ENCODE data around the gene PSKH1. TPM values are rescaled to one million over a fixed set of nuclear protein-coding genes. Genes with fewer than 3 reads are reported as not detected.
"Not testable (repeated sequence)": the region's sequence is repeated elsewhere in the genome, so short reads cannot be mapped to it uniquely, and the experiment has no call there.

The PSKH1 gene
- total RNA-seq, 5 donors from 2014 or later (not counting 1 experiment from before 2014, with no cell fraction given) = 14.8 to 31.4 (median 28.1) TPM

DNA sequence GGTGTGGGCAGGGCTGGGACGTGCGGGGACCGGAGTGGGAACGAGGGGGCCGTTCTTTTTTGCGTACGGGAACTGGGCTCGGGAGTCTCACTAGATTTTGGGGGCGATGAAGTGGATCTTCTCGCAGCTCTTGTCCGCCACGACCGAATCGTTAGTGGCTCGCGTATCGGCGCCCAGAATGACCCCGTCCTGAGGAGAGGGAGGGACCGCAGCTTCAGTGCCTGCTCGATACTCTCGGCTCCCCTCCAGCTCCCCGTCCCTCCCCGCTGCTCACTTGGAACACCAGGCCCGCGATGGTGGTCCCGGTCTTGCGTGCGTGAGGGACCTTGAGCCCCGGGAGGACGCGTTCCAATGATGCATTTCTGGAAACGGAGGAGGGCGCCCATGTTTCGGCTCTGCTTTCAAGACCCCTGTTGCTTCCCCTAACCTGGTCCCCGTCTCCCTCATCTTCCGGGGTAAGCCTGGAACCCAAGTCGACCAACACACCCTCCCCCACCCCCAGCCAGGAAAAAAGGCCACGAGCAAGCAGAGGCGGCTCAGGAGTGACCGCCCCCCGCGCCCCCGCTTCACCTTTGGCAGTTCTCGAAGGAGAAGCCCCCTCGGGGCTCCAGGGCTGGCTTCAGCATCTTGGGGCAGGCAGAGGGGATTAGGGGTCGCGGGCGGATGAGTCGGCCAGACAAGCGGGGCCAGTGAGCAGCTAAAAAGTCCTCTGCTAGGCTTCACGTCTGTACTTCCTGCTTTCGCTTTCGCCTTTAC lies 43.2 kb downstream of the PSKH1 start, which contains the start of gene PSMB10:
TSS of gene PSMB10 (minus strand) at position 727 of the 756 bp plus-strand sequence. CDS start at position 626, 101 bp downstream.
- no peaks in the 10 kb centered on the region for H3K27me3 Mint-ChIP-seq
- H3K27ac ChIP-seq (ENCODE audit: low read length) = peak within 1 kb of the TSS; percentile 82
- no peaks in the 10 kb centered on the region for H3K27me3 ChIP-seq (replicated peaks in 1 of 2; ENCODE audit: control insufficient read depth in 2 of 2, extremely low read depth in 1 of 2, insufficient read depth in 2 of 2, low read length in 1 of 2)
- peaks cover 25% of the 10 kb centered on the region for H3K36me3 Mint-ChIP-seq
- H3K4me3 ChIP-seq (ENCODE audit: control insufficient read depth in 1 of 2, extremely low read depth in 1 of 2, low read length in 1 of 2) = peak within 1 kb of the TSS; percentile 95 to 97
- CTCF ChIA-PET = interaction anchor here (0.5 to 1.5 kb wide), 5 partner anchors 130 to 455 kb away, joined by 3 to 5 read pairs (median 4); partner anchors contain the start of genes ACD (in 1 of the 2), ATP6V0D1 (in 1 of the 2), RANBP10 (in 1 of the 2) and TSNAXIP1 (in 1 of the 2)
- no peaks in the 10 kb centered on the region for H3K9me3 Mint-ChIP-seq
- peak within 1 kb of the TSS; percentile 99 for H3K27ac Mint-ChIP-seq
- WGBS (ENCODE audit: insufficient coverage) = under 1% methylated on average over 49 of the region's 54 CpGs
- peak within 1 kb of the TSS; percentile 98 to 99 (median 99) for H3K4me3 Mint-ChIP-seq
- ATAC-seq (replicated peaks in 1 of 4) (peak; percentile 4 to 11 (median 6)), DNase-seq (peak in 23 of 35 experiments; percentile 13 to 68 (median 34))
- H3K4me1 Mint-ChIP-seq = peaks cover 40 to 52% (median 47%) of the 10 kb centered on the region in 3 donors
- peaks cover 8 to 35% of the 10 kb centered on the region in 2 donors for H3K36me3 ChIP-seq (ENCODE audit: control insufficient read depth in 2 of 2, extremely low read depth in 1 of 2, insufficient read depth in 1 of 2, low read length in 1 of 2)
- H3K4me1 ChIP-seq (ENCODE audit: control insufficient read depth in 1 of 2, extremely low read depth in 1 of 2, insufficient read depth in 2 of 2, low read length in 2 of 2) = peaks cover 6 to 53% of the 10 kb centered on the region in 2 experiments
- H3K9me3 ChIP-seq = no peaks in the 10 kb centered on the region
- POLR2A ChIA-PET = interaction anchor here (0.6 to 0.7 kb wide), 4 partner anchors 43 to 1792 kb away, joined by 3 to 8 read pairs (median 3); partner anchors contain the start of gene PSKH1 (in 1 of the 2)

DNA sequence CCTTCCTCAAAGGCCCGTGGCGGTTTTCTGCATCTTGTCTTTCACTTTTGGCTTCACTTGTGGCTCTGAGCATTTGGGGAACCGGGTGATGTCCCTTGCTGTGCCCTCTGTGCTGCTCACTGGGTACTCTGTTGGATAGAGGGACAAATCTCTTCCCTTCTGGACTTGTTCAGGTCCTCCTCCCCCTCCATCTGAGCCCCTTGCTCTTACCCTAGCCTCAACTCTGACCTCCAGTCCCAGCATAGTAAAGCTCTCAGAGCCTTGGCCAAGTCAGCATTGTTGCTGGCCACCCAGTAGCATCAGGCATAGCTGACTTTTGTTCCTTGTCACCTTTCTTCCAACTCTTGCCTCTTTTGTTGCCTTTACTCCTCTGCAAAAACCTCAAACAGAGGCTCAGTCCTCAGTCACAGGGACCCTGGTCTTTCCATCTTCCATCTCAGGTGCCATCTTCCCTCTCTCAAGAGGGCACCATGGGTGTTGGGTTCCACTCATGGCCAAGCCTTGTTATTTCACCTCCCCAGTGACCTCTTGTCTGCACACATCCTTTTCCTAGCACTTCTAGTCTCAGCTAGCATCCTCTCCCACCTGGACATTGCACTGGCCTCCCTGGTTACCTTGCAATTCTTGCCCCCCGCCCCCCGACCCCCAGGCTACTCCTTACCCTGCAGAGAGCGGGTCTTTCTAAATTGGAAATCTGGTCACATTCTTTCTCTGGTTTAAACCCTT lies 44.0 kb downstream of the PSKH1 start:
- ATAC-seq (replicated peaks in 1 of 4) (peak; percentile 54 to 61 (median 59)), DNase-seq (peak in 33 of 35 experiments; percentile 62 to 90 (median 73))
- peak overlapping the region; percentile 98 to 99 (median 99) for H3K4me3 Mint-ChIP-seq
- Histone ChIP-seq H3K27me3 (replicated peaks in 1 of 2; ENCODE audit: control insufficient read depth in 2 of 2, extremely low read depth in 1 of 2, insufficient read depth in 2 of 2, low read length in 1 of 2) (no peaks in the 10 kb centered on the region), H3K27ac (ENCODE audit: low read length) (peak overlapping the region; percentile 82), H3K4me1 (ENCODE audit: control insufficient read depth in 1 of 2, extremely low read depth in 1 of 2, insufficient read depth in 2 of 2, low read length in 2 of 2) (peaks cover 6 to 60% of the 10 kb centered on the region in 2 experiments), H3K4me3 (ENCODE audit: control insufficient read depth in 1 of 2, extremely low read depth in 1 of 2, low read length in 1 of 2) (peak overlapping the region; percentile 95 to 97), H3K36me3 (ENCODE audit: control insufficient read depth in 2 of 2, extremely low read depth in 1 of 2, insufficient read depth in 1 of 2, low read length in 1 of 2) (peaks cover 4 to 29% of the 10 kb centered on the region in 2 donors), H3K9me3 (no peaks in the 10 kb centered on the region)
- peak overlapping the region; percentile 99 for H3K27ac Mint-ChIP-seq
- H3K9me3 Mint-ChIP-seq = no peaks in the 10 kb centered on the region
- no peaks in the 10 kb centered on the region for H3K27me3 Mint-ChIP-seq
- CTCF ChIA-PET = no interaction called here
- WGBS (ENCODE audit: insufficient coverage) = 80% methylated on average over 3 of the region's 6 CpGs
- peaks cover 47 to 59% (median 55%) of the 10 kb centered on the region in 3 donors for H3K4me1 Mint-ChIP-seq
- H3K36me3 Mint-ChIP-seq = peaks cover 25% of the 10 kb centered on the region
- POLR2A ChIA-PET = interaction anchor here (0.6 to 0.7 kb wide), 3 partner anchors 29 to 457 kb away, joined by 3 read pairs; no protein-coding TSS in a partner anchor

DNA sequence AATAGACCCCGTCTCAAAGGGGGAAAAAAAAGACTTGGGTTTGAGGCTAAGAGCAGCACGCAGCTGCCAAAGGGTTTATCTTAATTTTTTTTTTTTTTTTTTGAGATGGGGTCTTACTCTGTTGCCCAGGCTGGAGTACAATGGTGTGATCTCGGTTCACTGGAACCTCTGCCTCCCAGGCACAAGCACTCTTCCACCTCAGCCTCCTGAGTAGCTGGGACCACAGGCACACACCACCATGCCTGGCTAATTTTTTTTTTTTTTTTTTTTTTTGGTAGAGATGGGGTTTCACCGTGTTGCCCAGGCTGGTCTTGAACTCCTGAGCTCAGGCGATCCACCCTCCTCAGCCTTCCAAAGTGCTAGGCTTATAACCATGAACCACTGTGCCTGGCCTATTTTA lies 44.7 kb downstream of the PSKH1 start:
- H3K9me3 ChIP-seq; H3K9me3 Mint-ChIP-seq; H3K27me3 ChIP-seq (replicated peaks in 1 of 2; ENCODE audit: control insufficient read depth in 2 of 2, extremely low read depth in 1 of 2, insufficient read depth in 2 of 2, low read length in 1 of 2); DNase-seq; H3K27me3 Mint-ChIP-seq; H3K4me3 ChIP-seq (ENCODE audit: control insufficient read depth in 1 of 2, extremely low read depth in 1 of 2, low read length in 1 of 2); ATAC-seq (replicated peaks in 1 of 4): not testable (repeated sequence)
- Mint-ChIP-seq H3K4me3 (peak overlapping the region in 2 of 3 donors; percentile 98 to 99), H3K36me3 (peaks cover 20% of the 10 kb centered on the region), H3K27ac (peak overlapping the region in 1 of 2 donors; percentile 99), H3K4me1 (peaks cover 49 to 61% (median 57%) of the 10 kb centered on the region in 3 donors)
- ChIA-PET CTCF (interaction anchor here (0.7 to 1.0 kb wide), 4 partner anchors 9 to 28 kb away, joined by 4 to 6 read pairs (median 4); no protein-coding TSS in a partner anchor), POLR2A (interaction anchor here (0.6 to 0.7 kb wide), 5 partner anchors 28 to 1403 kb away, joined by 3 to 11 read pairs (median 4); partner anchors contain the start of gene PSKH1 (in 1 of the 2))
- peak overlapping the region; percentile 82 for H3K27ac ChIP-seq (ENCODE audit: low read length)
- peaks cover 6 to 67% of the 10 kb centered on the region in 2 experiments for H3K4me1 ChIP-seq (ENCODE audit: control insufficient read depth in 1 of 2, extremely low read depth in 1 of 2, insufficient read depth in 2 of 2, low read length in 2 of 2)
- no CpG with 5 or more reads among the region's 5 CpGs for WGBS (ENCODE audit: insufficient coverage)
- peaks cover 4 to 22% of the 10 kb centered on the region in 2 donors for H3K36me3 ChIP-seq (ENCODE audit: control insufficient read depth in 2 of 2, extremely low read depth in 1 of 2, insufficient read depth in 1 of 2, low read length in 1 of 2)

DNA sequence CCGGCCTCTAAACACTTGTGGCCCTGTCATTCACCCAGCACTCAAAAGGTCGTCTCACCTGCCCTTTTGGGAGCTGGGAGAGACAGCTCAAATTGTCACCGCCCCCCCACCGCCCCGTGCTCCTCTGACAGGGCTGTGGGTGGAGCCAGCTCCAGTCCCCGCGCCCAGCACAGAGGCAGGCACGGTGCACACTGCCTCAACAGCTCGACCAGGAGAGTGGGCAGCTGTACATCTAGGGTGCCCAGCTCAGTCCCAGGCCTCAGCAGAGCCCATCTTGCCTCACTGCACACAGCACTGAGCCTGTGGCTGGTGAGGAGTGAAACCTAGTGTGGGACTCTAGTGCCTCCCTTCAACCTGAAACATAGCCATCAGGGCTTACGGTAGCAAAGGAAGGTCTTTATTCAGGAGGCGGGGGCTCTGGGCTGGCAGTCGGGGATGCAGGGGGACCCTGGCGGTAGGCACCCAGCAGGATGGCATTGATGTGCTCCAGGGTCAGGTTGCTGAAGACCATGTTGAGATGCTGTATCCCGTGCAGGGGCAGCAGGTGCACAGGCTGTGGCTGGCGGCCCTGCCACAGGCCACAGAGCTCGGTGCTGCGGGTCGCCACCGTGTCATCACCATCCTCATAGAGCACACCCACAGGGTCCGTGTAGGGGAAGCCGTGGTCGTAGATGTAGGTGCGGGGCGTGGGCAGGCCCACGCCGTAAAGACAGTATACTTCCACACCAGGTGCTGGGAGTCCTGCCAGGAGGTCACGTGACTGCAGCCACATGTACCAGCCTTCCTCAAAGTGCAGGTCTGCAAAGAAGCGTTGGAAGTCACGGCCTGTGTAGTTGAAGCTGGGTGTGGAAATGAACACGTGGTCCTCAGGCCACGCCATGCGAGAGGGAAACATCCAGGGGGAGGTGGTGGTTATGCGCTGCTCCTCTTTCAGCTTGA lies 46.7 kb downstream of the PSKH1 start:
- Histone ChIP-seq H3K4me3 (ENCODE audit: control insufficient read depth in 1 of 2, extremely low read depth in 1 of 2, low read length in 1 of 2) (no peak overlapping the region), H3K9me3 (no peaks in the 10 kb centered on the region), H3K27me3 (replicated peaks in 1 of 2; ENCODE audit: control insufficient read depth in 2 of 2, extremely low read depth in 1 of 2, insufficient read depth in 2 of 2, low read length in 1 of 2) (no peaks in the 10 kb centered on the region), H3K36me3 (ENCODE audit: control insufficient read depth in 2 of 2, extremely low read depth in 1 of 2, insufficient read depth in 1 of 2, low read length in 1 of 2) (peaks cover 0 to 7% of the 10 kb centered on the region in 2 donors), H3K4me1 (ENCODE audit: control insufficient read depth in 1 of 2, extremely low read depth in 1 of 2, insufficient read depth in 2 of 2, low read length in 2 of 2) (peaks cover 6 to 62% of the 10 kb centered on the region in 2 experiments), H3K27ac (ENCODE audit: low read length) (peak overlapping the region; percentile 45)
- DNase-seq = peak in 23 of 35 experiments; percentile 16 to 59 (median 26)
- H3K9me3 Mint-ChIP-seq = no peaks in the 10 kb centered on the region
- 50% methylated on average over 17 of the region's 33 CpGs for WGBS (ENCODE audit: insufficient coverage)
- peak overlapping the region; percentile 86 to 91 for H3K27ac Mint-ChIP-seq
- H3K4me3 Mint-ChIP-seq = peak overlapping the region; percentile 29 to 72 (median 50)
- ChIA-PET POLR2A (interaction anchor here (0.6 to 0.7 kb wide), 2 partner anchors 67 to 1824 kb away, joined by 3 to 6 read pairs; no protein-coding TSS in a partner anchor), CTCF (interaction anchor here (0.5 to 0.6 kb wide), 4 partner anchors 51 to 418 kb away, joined by 3 to 7 read pairs (median 4); no protein-coding TSS in a partner anchor)
- peaks cover 38 to 49% (median 49%) of the 10 kb centered on the region in 3 donors for H3K4me1 Mint-ChIP-seq
- no peak for ATAC-seq (replicated peaks in 1 of 4)
- no peaks in the 10 kb centered on the region for H3K27me3 Mint-ChIP-seq
- peaks cover 11% of the 10 kb centered on the region for H3K36me3 Mint-ChIP-seq

DNA sequence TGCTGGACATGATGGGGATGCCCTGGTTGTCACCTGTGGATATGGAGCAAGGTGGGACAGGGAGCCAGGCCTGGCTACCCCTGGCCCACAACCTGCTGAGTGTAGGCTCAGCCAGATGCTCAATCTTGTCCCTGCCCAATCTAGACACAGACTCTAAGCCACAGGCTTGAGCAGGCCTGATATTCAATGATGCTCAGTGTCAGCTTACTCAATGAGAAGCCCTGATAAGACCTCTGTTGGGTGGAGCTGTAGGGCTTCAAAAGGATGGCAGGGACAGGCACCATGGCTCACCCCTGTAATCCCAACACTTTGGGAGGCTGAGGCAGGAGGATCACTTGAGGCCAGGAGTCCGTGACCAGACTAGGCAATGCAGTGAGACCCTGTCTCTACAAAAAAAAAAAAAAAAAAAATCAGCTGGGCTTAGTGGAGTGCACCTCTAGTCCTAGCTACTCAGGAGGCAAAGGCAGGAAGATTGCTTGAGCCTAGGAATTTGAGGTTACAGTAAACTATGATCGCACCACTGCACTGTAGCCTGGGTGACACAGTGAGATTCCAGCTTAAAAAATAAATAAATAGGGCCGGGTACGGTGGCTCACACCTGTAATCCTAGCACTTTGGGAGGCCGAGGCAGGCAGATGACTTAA lies 47.5 kb downstream of the PSKH1 start:
- CTCF ChIA-PET = interaction anchor here (0.5 to 0.6 kb wide), 6 partner anchors 17 to 1398 kb away, joined by 3 to 9 read pairs (median 4); no protein-coding TSS in a partner anchor
- POLR2A ChIA-PET = interaction anchor here (0.6 kb wide), 2 partner anchors 66 to 899 kb away, joined by 4 to 6 read pairs; no protein-coding TSS in a partner anchor
- Mint-ChIP-seq H3K27me3 (no peaks in the 10 kb centered on the region), H3K4me1 (peaks cover 31 to 41% (median 41%) of the 10 kb centered on the region in 3 donors), H3K4me3 (peak overlapping the region in 2 of 3 donors; percentile 29 to 72), H3K27ac (peak overlapping the region; percentile 86 to 91), H3K9me3 (no peaks in the 10 kb centered on the region), H3K36me3 (peaks cover 6% of the 10 kb centered on the region)
- Histone ChIP-seq H3K36me3 (ENCODE audit: control insufficient read depth in 2 of 2, extremely low read depth in 1 of 2, insufficient read depth in 1 of 2, low read length in 1 of 2) (peaks cover 0 to 6% of the 10 kb centered on the region in 2 donors), H3K9me3 (no peaks in the 10 kb centered on the region), H3K27ac (ENCODE audit: low read length) (peak overlapping the region; percentile 45), H3K27me3 (replicated peaks in 1 of 2; ENCODE audit: control insufficient read depth in 2 of 2, extremely low read depth in 1 of 2, insufficient read depth in 2 of 2, low read length in 1 of 2) (no peaks in the 10 kb centered on the region), H3K4me1 (ENCODE audit: control insufficient read depth in 1 of 2, extremely low read depth in 1 of 2, insufficient read depth in 2 of 2, low read length in 2 of 2) (peaks cover 6 to 54% of the 10 kb centered on the region in 2 experiments), H3K4me3 (ENCODE audit: control insufficient read depth in 1 of 2, extremely low read depth in 1 of 2, low read length in 1 of 2) (no peak overlapping the region)
- 95% methylated on average over 4 of the region's 5 CpGs for WGBS (ENCODE audit: insufficient coverage)
- no peak for DNase-seq
- ATAC-seq (replicated peaks in 1 of 4) = no peak

Data from T-cell (primary cell).